BJ (cell line): ENCODE data around the gene SLC15A4. TPM values are rescaled to one million over a fixed set of nuclear protein-coding genes. Genes with fewer than 3 reads are reported as not detected.
"Not testable (repeated sequence)": the region's sequence is repeated elsewhere in the genome, so short reads cannot be mapped to it uniquely, and the experiment has no call there.

Experiments
- CTCF ChIA-PET: fragments of 350-600 bp; formaldehyde crosslinking; extraction: SDS; loops from one replicate; lab custom pipeline; 2021; ENCODE audit warnings: antibody characterized with exemption, inconsistent platforms; lab: Yijun Ruan, JAX
- POLR2A ChIA-PET: fragments of 300-600 bp; sonication (Branson Sonifier 250); formaldehyde crosslinking; extraction: SDS; loops from one replicate; lab custom pipeline; 2021; ENCODE audit warnings: antibody characterized with exemption; lab: Charles Lee
- DNase-seq: peaks from one replicate; pipeline ENCODE4 v3.0.0-alpha.2; 2011; ENCODE audit warnings: low read depth
- H3K27me3 ChIP-seq: 2 replicates; pipeline ENCODE4 v1.6.0; 2011; ENCODE audit warnings: low read length; ENCODE audit not compliant: control insufficient read depth, insufficient read depth
- H3K36me3 ChIP-seq: 2 replicates; pipeline ENCODE4 v1.5.1; 2011; ENCODE audit warnings: low read length; ENCODE audit not compliant: control insufficient read depth, insufficient read depth
- H3K4me3 ChIP-seq: 2 replicates; pipeline ENCODE4 v1.5.1; 2011; ENCODE audit warnings: low read depth, mild to moderate bottlenecking, control low read depth, low read length
- CTCF ChIP-seq: IDR thresholded peaks from 2 replicates; pipeline ENCODE4 v1.5.1; 2011; ENCODE audit warnings: low read depth, mild to moderate bottlenecking, control low read depth, inconsistent platforms, low read length, moderate library complexity; ENCODE audit not compliant: insufficient read depth
- polyA plus RNA-seq: library from polyadenylated mRNA; depleted of rRNA; stranded (reverse); fragments of >200 nt; gene quantifications from 2 replicates; pipeline ENCODE4 v1.2.3, GENCODE V29; 2011

The SLC15A4 gene
- polyA plus RNA-seq, 1 experiment = 21.8 TPM

GRCh38 chr12:128856035-128856790, 32.5 kb upstream of the SLC15A4 start:
- no peak for TF ChIP-seq CTCF
- no peaks in the 10 kb centered on the region for H3K27me3 ChIP-seq
- DNase-seq = no peak
- ChIA-PET POLR2A (no interaction called here), CTCF (no interaction called here)
- no peaks in the 10 kb centered on the region for H3K36me3 ChIP-seq
- no peak overlapping the region for H3K4me3 ChIP-seq

GRCh38 chr12:128853600-128854197, 29.9 kb upstream of the SLC15A4 start:
- ChIA-PET POLR2A (no interaction called here), CTCF (no interaction called here)
- no peak for TF ChIP-seq CTCF
- Histone ChIP-seq H3K36me3 (no peaks in the 10 kb centered on the region), H3K27me3 (no peaks in the 10 kb centered on the region), H3K4me3 (no peak overlapping the region)
- no peak for DNase-seq

- Histone ChIP-seq H3K36me3 (no peaks in the 10 kb centered on the region), H3K4me3 (no peak within 1 kb of the TSS), H3K27me3 (no peaks in the 10 kb centered on the region)
- DNase-seq = no peak
- ChIA-PET POLR2A (no interaction called here), CTCF (no interaction called here)
- TF ChIP-seq CTCF = no peak
These were observed 29.3 kb upstream of the SLC15A4 start, which contains the start of gene GLT1D1 for GRCh38 chr12:128852885-128853599. TSS of gene GLT1D1 (plus strand) at chr12:128853478. CDS start at chr12:128853582, 104 bp downstream.

GRCh38 chr12:128852026-128852698, 28.4 kb upstream of the SLC15A4 start:
- no peak for TF ChIP-seq CTCF
- no peak for DNase-seq
- no peaks in the 10 kb centered on the region for H3K27me3 ChIP-seq
- POLR2A ChIA-PET = no interaction called here
- no peak overlapping the region for H3K4me3 ChIP-seq
- no peaks in the 10 kb centered on the region for H3K36me3 ChIP-seq
- CTCF ChIA-PET = no interaction called here

- DNase-seq, H3K27me3 ChIP-seq, POLR2A ChIA-PET, H3K4me3 ChIP-seq, H3K36me3 ChIP-seq, CTCF ChIA-PET: not testable (repeated sequence)
These were observed 27.7 kb upstream of the SLC15A4 start for GRCh38 chr12:128851429-128851828.
